ENCODE measurements around the gene KIAA0586. TPM values are rescaled to one million over a fixed set of nuclear protein-coding genes. Genes with fewer than 3 reads are reported as not detected.

KIAA0586 gene
- total RNA-seq, 1 donor from 2014 or later, result 14.5 TPM

- H3K4me1 Mint-ChIP-seq (ENCODE audit: low read depth), result peaks cover 8% of the 10 kb centered on the region
- H3K27me3 Mint-ChIP-seq (ENCODE audit: low read depth), result no peaks in the 10 kb centered on the region
- TF ChIP-seq, protein P1, sequence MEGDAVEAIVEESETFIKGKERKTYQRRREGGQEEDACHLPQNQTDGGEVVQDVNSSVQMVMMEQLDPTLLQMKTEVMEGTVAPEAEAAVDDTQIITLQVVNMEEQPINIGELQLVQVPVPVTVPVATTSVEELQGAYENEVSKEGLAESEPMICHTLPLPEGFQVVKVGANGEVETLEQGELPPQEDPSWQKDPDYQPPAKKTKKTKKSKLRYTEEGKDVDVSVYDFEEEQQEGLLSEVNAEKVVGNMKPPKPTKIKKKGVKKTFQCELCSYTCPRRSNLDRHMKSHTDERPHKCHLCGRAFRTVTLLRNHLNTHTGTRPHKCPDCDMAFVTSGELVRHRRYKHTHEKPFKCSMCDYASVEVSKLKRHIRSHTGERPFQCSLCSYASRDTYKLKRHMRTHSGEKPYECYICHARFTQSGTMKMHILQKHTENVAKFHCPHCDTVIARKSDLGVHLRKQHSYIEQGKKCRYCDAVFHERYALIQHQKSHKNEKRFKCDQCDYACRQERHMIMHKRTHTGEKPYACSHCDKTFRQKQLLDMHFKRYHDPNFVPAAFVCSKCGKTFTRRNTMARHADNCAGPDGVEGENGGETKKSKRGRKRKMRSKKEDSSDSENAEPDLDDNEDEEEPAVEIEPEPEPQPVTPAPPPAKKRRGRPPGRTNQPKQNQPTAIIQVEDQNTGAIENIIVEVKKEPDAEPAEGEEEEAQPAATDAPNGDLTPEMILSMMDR (IDR thresholded peaks at IDR 0.05), result no peak
- H3K9me3 Mint-ChIP-seq (ENCODE audit: low read depth), result no peaks in the 10 kb centered on the region
- no peak for DNase-seq (ENCODE audit: low spot score)
- H3K27ac Mint-ChIP-seq (ENCODE audit: unreplicated experiment), result no peak overlapping the region
- H3K4me3 Mint-ChIP-seq (ENCODE audit: unreplicated experiment), result no peak overlapping the region
- no peaks in the 10 kb centered on the region for H3K36me3 Mint-ChIP-seq (ENCODE audit: low read depth)
Observed at GRCh38 chr14:58566979-58567378, 139.5 kb downstream of the KIAA0586 start.

- Mint-ChIP-seq H3K9me3 (ENCODE audit: low read depth) (no peaks in the 10 kb centered on the region), H3K4me3 (ENCODE audit: unreplicated experiment) (no peak overlapping the region), H3K27ac (ENCODE audit: unreplicated experiment) (no peak overlapping the region), H3K4me1 (ENCODE audit: low read depth) (peaks cover 13% of the 10 kb centered on the region), H3K36me3 (ENCODE audit: low read depth) (no peaks in the 10 kb centered on the region), H3K27me3 (ENCODE audit: low read depth) (no peaks in the 10 kb centered on the region)
- no peak for DNase-seq (ENCODE audit: low spot score)
- TF ChIP-seq, protein P1 (IDR thresholded peaks at IDR 0.05), result no peak
Observed at GRCh38 chr14:58568322-58568721, 140.8 kb downstream of the KIAA0586 start.

DNA sequence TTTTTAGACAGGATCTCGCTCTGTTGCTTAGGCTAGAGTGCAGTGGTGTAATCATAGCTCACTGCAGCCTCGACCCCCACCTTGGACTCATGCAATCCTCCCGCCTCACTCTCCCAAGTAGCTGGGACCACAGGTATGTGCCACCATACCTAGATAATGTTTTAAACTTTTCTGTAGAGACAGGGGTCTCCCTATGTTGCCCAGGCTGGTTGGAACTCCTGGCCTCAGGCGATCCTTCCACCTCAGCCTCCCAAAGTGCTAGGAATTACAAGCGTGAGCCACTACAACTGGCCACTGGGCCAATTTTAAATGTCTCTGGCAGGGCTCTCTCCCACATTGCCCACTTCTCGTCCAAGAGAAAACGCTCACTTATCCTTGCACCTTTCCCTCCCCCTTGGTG is 143.7 kb downstream of the KIAA0586 start:
- peaks cover 13% of the 10 kb centered on the region for H3K4me1 Mint-ChIP-seq (ENCODE audit: low read depth)
- no peak for DNase-seq (ENCODE audit: low spot score)
- H3K27ac Mint-ChIP-seq (ENCODE audit: unreplicated experiment), result no peak overlapping the region
- no peak overlapping the region for H3K4me3 Mint-ChIP-seq (ENCODE audit: unreplicated experiment)
- no peaks in the 10 kb centered on the region for H3K36me3 Mint-ChIP-seq (ENCODE audit: low read depth)
- no peaks in the 10 kb centered on the region for H3K27me3 Mint-ChIP-seq (ENCODE audit: low read depth)
- H3K9me3 Mint-ChIP-seq (ENCODE audit: low read depth), result no peaks in the 10 kb centered on the region
- TF ChIP-seq, protein P1 (IDR thresholded peaks at IDR 0.05), result no peak

- TF ChIP-seq, protein P1 (IDR thresholded peaks at IDR 0.05), result no peak
- Mint-ChIP-seq H3K36me3 (ENCODE audit: low read depth) (no peaks in the 10 kb centered on the region), H3K27me3 (ENCODE audit: low read depth) (no peaks in the 10 kb centered on the region), H3K4me1 (ENCODE audit: low read depth) (peaks cover 13% of the 10 kb centered on the region), H3K27ac (ENCODE audit: unreplicated experiment) (peak overlapping the region; percentile 89), H3K4me3 (ENCODE audit: unreplicated experiment) (no peak overlapping the region), H3K9me3 (ENCODE audit: low read depth) (no peaks in the 10 kb centered on the region)
- no peak for DNase-seq (ENCODE audit: low spot score)
Observed at GRCh38 chr14:58571769-58572472, 144.4 kb downstream of the KIAA0586 start.

DNA sequence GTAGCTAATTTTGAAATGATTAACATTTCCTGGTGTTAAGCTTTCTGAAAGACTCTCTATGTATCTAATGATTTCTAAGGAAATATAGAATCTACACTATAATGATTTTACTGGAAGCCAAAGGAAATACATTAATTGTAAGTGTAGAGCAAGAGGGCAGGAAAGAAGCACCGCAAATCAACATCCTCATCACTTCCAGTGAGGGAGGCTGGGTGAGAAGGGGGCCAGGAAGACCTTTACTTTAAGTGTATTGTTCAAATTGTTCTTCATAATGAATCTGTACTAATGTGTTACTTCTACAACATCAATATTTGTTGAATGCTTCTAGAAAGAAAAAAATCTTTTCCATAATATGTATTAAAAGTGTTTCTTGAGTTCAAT is 144.9 kb downstream of the KIAA0586 start:
- Mint-ChIP-seq H3K36me3 (ENCODE audit: low read depth) (no peaks in the 10 kb centered on the region), H3K27me3 (ENCODE audit: low read depth) (no peaks in the 10 kb centered on the region), H3K4me3 (ENCODE audit: unreplicated experiment) (no peak overlapping the region), H3K4me1 (ENCODE audit: low read depth) (peaks cover 13% of the 10 kb centered on the region), H3K27ac (ENCODE audit: unreplicated experiment) (peak overlapping the region; percentile 89), H3K9me3 (ENCODE audit: low read depth) (no peaks in the 10 kb centered on the region)
- no peak for DNase-seq (ENCODE audit: low spot score)
- TF ChIP-seq, protein P1 (IDR thresholded peaks at IDR 0.05), result no peak
